ENCODE data around the gene PRKACG. TPM values are rescaled to one million over a fixed set of nuclear protein-coding genes. Genes with fewer than 3 reads are reported as not detected.

Gene PRKACG
- total and polyA plus RNA-seq, 2 of the 8 experiments (the other 6 are each of a cell fraction or from before 2014, with no cell fraction given) = not detected

DNA sequence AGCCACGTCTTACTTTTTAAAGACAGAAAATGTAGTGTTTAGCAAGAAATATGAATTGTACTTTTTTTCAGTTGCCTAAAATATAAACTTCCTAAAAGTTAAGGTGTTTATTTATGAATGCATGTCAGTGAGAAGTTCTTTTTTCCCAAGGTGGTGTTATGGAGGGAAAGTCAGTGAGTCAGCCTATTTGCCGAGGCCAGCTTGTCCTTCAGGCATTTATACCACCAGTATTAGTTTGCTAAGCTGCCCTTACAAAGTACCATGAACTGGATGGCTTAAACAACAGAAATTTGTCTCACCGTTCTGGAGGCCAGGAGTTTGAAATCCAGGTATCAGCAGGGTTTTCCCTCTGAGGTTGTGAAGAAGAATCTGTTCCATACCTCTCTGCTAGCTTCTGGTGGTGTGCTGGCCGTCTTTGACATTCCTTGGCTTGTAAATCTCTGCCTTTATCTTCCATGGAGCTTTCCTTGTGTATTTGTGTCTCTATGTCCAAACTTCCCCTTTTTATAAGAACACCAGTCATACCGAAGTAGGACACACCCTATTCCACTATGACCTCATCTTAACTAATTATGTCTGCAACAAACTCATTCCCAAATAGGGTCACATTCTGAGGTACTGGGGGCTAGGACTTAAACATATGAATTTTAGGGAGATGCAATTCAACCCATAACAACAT lies 38.4 kb downstream of the PRKACG start:
- Histone ChIP-seq H3K14ac (ENCODE audit: insufficient read length) (no peak overlapping the region), H2BK20ac (ENCODE audit: low read length) (no peak overlapping the region)
- CTCF ChIA-PET (ENCODE audit: partially characterized antibody) = interaction anchor here (1.1 kb wide), 1 partner anchor 9 kb away, joined by 3 read pairs; no protein-coding TSS in a partner anchor
- no peak for TF ChIP-seq EP300 (IDR thresholded peaks at IDR 0.05; ENCODE audit: borderline replicate concordance in 1 of 2, low read depth in 2 of 2, low read length in 2 of 2)
- TF ChIP-seq GTF2F1 (IDR thresholded peaks at IDR 0.05; ENCODE audit: borderline replicate concordance, low read depth, low read length) = no peak
- TF ChIP-seq, protein P1, sequence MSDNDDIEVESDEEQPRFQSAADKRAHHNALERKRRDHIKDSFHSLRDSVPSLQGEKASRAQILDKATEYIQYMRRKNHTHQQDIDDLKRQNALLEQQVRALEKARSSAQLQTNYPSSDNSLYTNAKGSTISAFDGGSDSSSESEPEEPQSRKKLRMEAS (IDR thresholded peaks at IDR 0.05) = no peak
- TF ChIP-seq ASH2L (IDR thresholded peaks at IDR 0.05; ENCODE audit: low read length) = no peak
- TF ChIP-seq KDM1A (IDR thresholded peaks at IDR 0.05; ENCODE audit: borderline replicate concordance, low read length) = no peak
- no peak for TF ChIP-seq POLR2A (IDR thresholded peaks at IDR 0.05; ENCODE audit: control extremely low read depth in 1 of 2, low read depth in 2 of 2, low read length in 2 of 2)
- TF ChIP-seq RAD21 (IDR thresholded peaks at IDR 0.05 in 1 of 2, conservative IDR thresholded peaks at IDR 0.05 in 1 of 2; ENCODE audit: low read depth in 2 of 2, low read length in 2 of 2) = no peak
- no peak for TF ChIP-seq EGR1 (IDR thresholded peaks at IDR 0.05; ENCODE audit: borderline replicate concordance, low read depth, low read length)
- no peak for TF ChIP-seq TEAD4 (IDR thresholded peaks at IDR 0.05; ENCODE audit: low read depth, low read length)
- TF ChIP-seq, protein P2, sequence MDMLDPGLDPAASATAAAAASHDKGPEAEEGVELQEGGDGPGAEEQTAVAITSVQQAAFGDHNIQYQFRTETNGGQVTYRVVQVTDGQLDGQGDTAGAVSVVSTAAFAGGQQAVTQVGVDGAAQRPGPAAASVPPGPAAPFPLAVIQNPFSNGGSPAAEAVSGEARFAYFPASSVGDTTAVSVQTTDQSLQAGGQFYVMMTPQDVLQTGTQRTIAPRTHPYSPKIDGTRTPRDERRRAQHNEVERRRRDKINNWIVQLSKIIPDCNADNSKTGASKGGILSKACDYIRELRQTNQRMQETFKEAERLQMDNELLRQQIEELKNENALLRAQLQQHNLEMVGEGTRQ (IDR thresholded peaks at IDR 0.05; ENCODE audit: low read length) = no peak

More for the DNA sequence above, 38.4 kb downstream of the PRKACG start:
- WGBS, 2 experiments (ENCODE audit: extremely low coverage in 1 of 2, insufficient coverage in 1 of 2, insufficient read length in 1 of 2, insufficient replicate concordance in 2 of 2, low coverage in 1 of 2, low lambda C conversion rate in 2 of 2, missing lambda C conversion rate in 1 of 2) = 94% methylated on average over 5 of the region's 5 CpGs; no CpG with 5 or more reads in 1 of the 2 experiments
- Histone ChIP-seq H3K4me2 (ENCODE audit: insufficient read depth in 1 of 2, low read depth in 2 of 2, low read length in 2 of 2) (no peak overlapping the region), H2AK5ac (ENCODE audit: low read depth, low read length) (no peak overlapping the region), H3K27ac (ENCODE audit: low read depth, low read length) (no peak overlapping the region), H4K5ac (ENCODE audit: insufficient read length, low read depth, low read length) (no peak overlapping the region), H3K23ac (ENCODE audit: insufficient read length) (no peak overlapping the region), H2BK12ac (ENCODE audit: low read depth, low read length) (no peak overlapping the region), H3K4me1 (replicated peaks in 1 of 4; ENCODE audit: control insufficient read depth in 3 of 4, insufficient read depth in 4 of 4, low read length in 3 of 4) (peaks cover 0 to 6% (median 2%) of the 10 kb centered on the region in 4 experiments; a peak in 1 of 7 replicates), H4K8ac (ENCODE audit: extremely low read depth, insufficient read depth, low read length) (no peak overlapping the region), H2BK5ac (ENCODE audit: low read depth, low read length) (no peak overlapping the region), H4K20me1 (replicated peaks in 1 of 2; ENCODE audit: control insufficient read depth in 1 of 2, insufficient read depth in 2 of 2, low read length in 2 of 2) (no peaks in the 10 kb centered on the region), H4K91ac (replicated peaks; ENCODE audit: insufficient read length, low read length) (no peak overlapping the region), H3K4ac (replicated peaks; ENCODE audit: insufficient read length, low read depth, low read length) (no peak overlapping the region), H3K36me3 (ENCODE audit: control insufficient read depth in 2 of 4, insufficient read depth in 4 of 4, low read length in 3 of 4) (0 out of 8 replicates have a peak, but pooled peaks cover 0 to 2% (median 0%) of the 10 kb centered on the region in 4 experiments), H3K79me2 (ENCODE audit: control insufficient read depth in 1 of 2, insufficient read depth in 2 of 2, low read length in 2 of 2) (no peaks in the 10 kb centered on the region), H3K23me2 (ENCODE audit: low read depth, low read length) (no peaks in the 10 kb centered on the region), H3K4me3 (ENCODE audit: extremely low read depth in 1 of 4, insufficient read depth in 2 of 4, low read depth in 3 of 4, low read length in 4 of 4) (no peak overlapping the region), H3K9me3 (ENCODE audit: insufficient read depth in 2 of 2, low read depth in 1 of 2, low read length in 1 of 2) (peaks cover 9 to 11% of the 10 kb centered on the region in 2 experiments; a peak in 3 of 4 replicates), H3K27me3 (replicated peaks in 1 of 4; ENCODE audit: control insufficient read depth in 3 of 4, extremely low read depth in 1 of 4, insufficient read depth in 3 of 4, low read length in 3 of 4) (no peaks in the 10 kb centered on the region), H3K79me1 (ENCODE audit: low read depth, low read length) (no peaks in the 10 kb centered on the region), H2AFZ (ENCODE audit: low read length) (no peak overlapping the region), H3K9ac (replicated peaks in 1 of 4; ENCODE audit: extremely low read depth in 1 of 4, low read depth in 3 of 4, low read length in 3 of 4) (no peak overlapping the region), H3K18ac (ENCODE audit: extremely low read depth, low read length) (no peak overlapping the region), H2BK120ac (replicated peaks; ENCODE audit: low read depth, low read length) (no peak overlapping the region), H2BK15ac (ENCODE audit: low read length) (no peak overlapping the region), H3K56ac (replicated peaks; ENCODE audit: insufficient read length, low read depth, low read length) (no peak overlapping the region)
- FAIRE-seq = no peak
- DNase-seq (ENCODE audit: low read depth in 1 of 2, low spot score in 2 of 2) = no peak
- POLR2A ChIA-PET (ENCODE audit: partially characterized antibody) = interaction anchor here (0.6 kb wide), 1 partner anchor 222 kb away, joined by 3 read pairs; no protein-coding TSS in a partner anchor

All from H1 (cell line).